GM23248 (cell line): ENCODE measurements around the gene FOXB1.

Experiments used
- EZH2 ChIP-seq: fragments of 200-600 bp; sonication (generic); IDR thresholded peaks from 2 replicates; pipeline ENCODE4 v1.6.1; 2018; ENCODE audit warnings: antibody characterized with exemption, mild to moderate bottlenecking; ENCODE audit not compliant: insufficient read depth, poor library complexity, severe bottlenecking
- EZH2phosphoT487 ChIP-seq: fragments of 200-600 bp; sonication (generic); IDR thresholded peaks from 2 replicates; pipeline ENCODE4 v1.6.1; 2018; ENCODE audit warnings: antibody characterized with exemption, moderate library complexity, mild to moderate bottlenecking, low read depth; ENCODE audit not compliant: insufficient read depth

DNA sequence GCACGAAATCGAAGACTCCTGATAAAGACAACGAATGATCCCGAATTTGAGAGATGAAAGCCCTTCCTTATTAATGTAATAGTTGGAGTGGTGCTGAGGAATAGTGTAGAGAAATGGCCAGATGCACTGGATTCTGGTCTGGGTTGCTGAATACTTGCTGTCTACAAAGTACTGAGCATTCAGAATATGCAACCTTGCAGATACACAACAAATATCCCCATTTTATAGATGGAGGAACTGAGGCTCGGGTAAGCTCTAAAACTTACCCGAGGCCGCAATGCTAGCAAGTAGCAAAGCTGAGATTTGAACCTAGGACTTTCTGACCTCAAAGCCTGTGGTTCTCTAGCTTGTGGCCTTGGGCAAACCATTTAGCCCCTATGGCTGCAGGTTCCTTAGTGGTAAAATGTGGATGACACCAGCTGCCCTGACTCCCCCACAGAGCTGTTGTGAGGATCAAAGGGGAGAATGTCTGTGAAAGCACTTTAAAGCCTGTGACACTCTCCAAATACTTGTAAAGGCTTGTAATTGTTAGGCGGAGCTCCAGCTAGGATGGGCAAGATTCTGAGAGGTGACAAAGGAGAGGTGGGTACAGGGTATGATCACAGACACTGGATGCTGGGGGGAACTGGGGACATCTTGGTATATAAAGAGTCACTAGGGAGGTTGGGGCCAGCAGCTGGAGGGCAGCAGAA lies 39.8 kb downstream of the FOXB1 start:
- no peak for TF ChIP-seq EZH2phosphoT487
- no peak for TF ChIP-seq EZH2
